ENCODE measurements around the gene ABCG2.

DNA sequence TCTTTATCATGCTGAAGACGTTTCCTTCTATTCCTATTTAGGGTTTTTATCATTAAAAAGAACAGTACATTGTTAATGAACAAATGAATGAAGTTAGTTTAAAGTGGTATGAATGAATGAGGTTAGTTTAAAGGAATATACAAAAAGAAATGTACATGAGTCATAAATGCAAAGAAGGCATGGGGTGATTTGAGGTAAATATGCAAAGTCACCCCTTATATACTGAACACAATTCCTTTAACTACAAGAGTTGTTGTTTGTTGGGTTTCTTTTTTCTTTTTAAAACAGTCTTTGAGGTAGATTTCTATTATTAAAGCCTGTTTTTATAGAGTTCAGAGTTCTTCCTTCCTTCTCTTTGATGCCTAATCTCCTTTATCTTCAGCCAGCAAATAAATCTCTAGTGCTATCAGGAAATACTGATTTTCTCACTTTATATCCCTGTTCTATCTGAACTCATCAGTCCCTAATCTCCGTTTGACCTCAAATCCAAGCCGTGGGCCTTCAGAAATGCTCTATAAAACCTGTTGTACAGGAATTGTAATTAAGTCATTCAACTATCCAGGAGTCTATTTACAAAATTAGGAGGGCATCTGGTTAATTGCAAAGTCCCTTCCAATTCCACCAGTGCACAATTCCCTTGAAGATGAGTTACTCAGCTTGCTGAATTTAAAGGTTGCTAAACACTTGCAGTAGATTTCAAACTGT, 31.6 kb upstream of the ABCG2 start:
- TF ChIP-seq CTCF (conservative IDR thresholded peaks at IDR 0.05) (no peak), EZH2 (IDR thresholded peaks at IDR 0.05; ENCODE audit: low read depth) (no peak)

Data from PC-9 (cell line).